Esophagus squamous epithelium (tissue), 5 donors: ENCODE measurements around the gene LMTK2. TPM values are rescaled to one million over a fixed set of nuclear protein-coding genes. Genes with fewer than 3 reads are reported as not detected.

Experiments
- DNase-seq: peaks from one replicate; lab custom pipeline; 2025; lab: John Stamatoyannopoulos, UW
- H3K27ac ChIP-seq, 4 donors: fragments of 200-600 bp; sonication (generic); one replicate each; pipeline ENCODE4 v1.5.1; 2016 to 2019; ENCODE audit warnings: mild to moderate bottlenecking in 1 of 4
- H3K27me3 ChIP-seq, 4 donors: fragments of 200-600 bp; sonication (generic); 1 replicate in 3 of 4; 2 replicates in 1 of 4; pipeline versions ENCODE4 v1.5.1 to v1.6.0; 2017 to 2021; ENCODE audit warnings: antibody characterized with exemption in 1 of 4
- H3K36me3 ChIP-seq, 3 donors: fragments of 200-600 bp; sonication (generic); one replicate each; pipeline ENCODE4 v1.5.1; 2016 to 2019
- H3K4me1 ChIP-seq, 3 donors: fragments of 200-600 bp; sonication (generic); one replicate each; pipeline ENCODE4 v1.5.1; 2017 to 2019
- H3K4me3 ChIP-seq, 4 donors: fragments of 200-600 bp; sonication (generic); 1 replicate in 3 of 4; 2 replicates in 1 of 4; pipeline ENCODE4 v1.5.1; 2016 to 2019; ENCODE audit warnings: mild to moderate bottlenecking in 2 of 4, moderate library complexity in 1 of 4
- H3K9me3 ChIP-seq, 3 donors: fragments of 200-600 bp; sonication (generic); one replicate each; pipeline ENCODE4 v1.5.1; 2016 to 2019
- POLR2A ChIP-seq, 4 donors: fragments of 450-650 bp; IDR thresholded peaks; one replicate each; pipeline ENCODE4 v1.6.1; 2017; ENCODE audit warnings: antibody characterized with exemption in 4 of 4, mild to moderate bottlenecking in 4 of 4, moderate library complexity in 3 of 4
- WGBS, 2 donors: methylation state at CpG; one replicate each; pipeline ENCODE4 v1.1.5; 2018; 5-methylcytosine and 5-hydroxymethylcytosine counted together
- intact Hi-C: fragments of 100-400 bp; cut with DNase I; formaldehyde crosslinking; loops from one replicate; pipeline ENCODE4 v1.15.0; 2022
- total RNA-seq, 4 donors: library from RNA; depleted of rRNA; stranded (reverse); fragments of >200 nt; gene quantifications; one replicate each; pipeline ENCODE4 v1.1.0, GENCODE V29; 2016
- TF ChIP-seq, protein P1 (sequence below), 6 experiments: fragments of 450-650 bp in 4 of 6; fragments of 200-600 bp in 2 of 6; sonication (generic) in 2 of 6; IDR thresholded peaks; one replicate each; pipeline ENCODE4 v1.5.1; 2016 to 2019; ENCODE audit warnings: antibody characterized with exemption in 6 of 6, mild to moderate bottlenecking in 4 of 6, moderate library complexity in 4 of 6
- donor health status: DM: yes; HTN: yes; CAD: no.

The LMTK2 gene
- total RNA-seq, 4 donors from 2014 or later = 16.0 to 29.3 (median 20.3) TPM

- DNase-seq = no peak
Observed at GRCh38 chr7:98211676-98212531, 105.2 kb downstream of the LMTK2 start.

GRCh38 chr7:98212532-98213041, 105.9 kb downstream of the LMTK2 start:
- Histone ChIP-seq H3K4me3 (no peak overlapping the region), H3K27ac (no peak overlapping the region), H3K4me1 (peaks cover 8 to 15% (median 11%) of the 10 kb centered on the region in 3 donors), H3K9me3 (no peaks in the 10 kb centered on the region), H3K36me3 (peaks cover 0 to 37% (median 0%) of the 10 kb centered on the region in 3 donors), H3K27me3 (peaks cover 0 to 18% (median 0%) of the 10 kb centered on the region in 4 donors)
- WGBS, 2 donors = 89 to 90% methylated on average over 20 to 25 of the region's 30 CpGs
- no peak for TF ChIP-seq POLR2A (IDR thresholded peaks at IDR 0.05)
- TF ChIP-seq, protein P1, sequence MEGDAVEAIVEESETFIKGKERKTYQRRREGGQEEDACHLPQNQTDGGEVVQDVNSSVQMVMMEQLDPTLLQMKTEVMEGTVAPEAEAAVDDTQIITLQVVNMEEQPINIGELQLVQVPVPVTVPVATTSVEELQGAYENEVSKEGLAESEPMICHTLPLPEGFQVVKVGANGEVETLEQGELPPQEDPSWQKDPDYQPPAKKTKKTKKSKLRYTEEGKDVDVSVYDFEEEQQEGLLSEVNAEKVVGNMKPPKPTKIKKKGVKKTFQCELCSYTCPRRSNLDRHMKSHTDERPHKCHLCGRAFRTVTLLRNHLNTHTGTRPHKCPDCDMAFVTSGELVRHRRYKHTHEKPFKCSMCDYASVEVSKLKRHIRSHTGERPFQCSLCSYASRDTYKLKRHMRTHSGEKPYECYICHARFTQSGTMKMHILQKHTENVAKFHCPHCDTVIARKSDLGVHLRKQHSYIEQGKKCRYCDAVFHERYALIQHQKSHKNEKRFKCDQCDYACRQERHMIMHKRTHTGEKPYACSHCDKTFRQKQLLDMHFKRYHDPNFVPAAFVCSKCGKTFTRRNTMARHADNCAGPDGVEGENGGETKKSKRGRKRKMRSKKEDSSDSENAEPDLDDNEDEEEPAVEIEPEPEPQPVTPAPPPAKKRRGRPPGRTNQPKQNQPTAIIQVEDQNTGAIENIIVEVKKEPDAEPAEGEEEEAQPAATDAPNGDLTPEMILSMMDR (IDR thresholded peaks at IDR 0.05) = no peak
- no peak for DNase-seq
- intact Hi-C loops = no loop called here

More at GRCh38 chr7:98211676-98212531, 105.2 kb downstream of the LMTK2 start:
- H3K9me3 ChIP-seq = no peaks in the 10 kb centered on the region
- peaks cover 8 to 15% (median 11%) of the 10 kb centered on the region in 3 donors for H3K4me1 ChIP-seq
- TF ChIP-seq, protein P1 (IDR thresholded peaks at IDR 0.05) = no peak
- no peak for TF ChIP-seq POLR2A (IDR thresholded peaks at IDR 0.05)
- H3K27ac ChIP-seq = peak overlapping the region in 1 of 4 donors; percentile 65
- H3K36me3 ChIP-seq = peaks cover 0 to 37% (median 0%) of the 10 kb centered on the region in 3 donors
- H3K4me3 ChIP-seq = peak overlapping the region; percentile 27 to 65 (median 38)
- WGBS, 2 donors = 56 to 93% methylated on average over 3 to 13 of the region's 49 CpGs
- peaks cover 0 to 18% (median 0%) of the 10 kb centered on the region in 4 donors for H3K27me3 ChIP-seq
- intact Hi-C loops = no loop called here

DNA sequence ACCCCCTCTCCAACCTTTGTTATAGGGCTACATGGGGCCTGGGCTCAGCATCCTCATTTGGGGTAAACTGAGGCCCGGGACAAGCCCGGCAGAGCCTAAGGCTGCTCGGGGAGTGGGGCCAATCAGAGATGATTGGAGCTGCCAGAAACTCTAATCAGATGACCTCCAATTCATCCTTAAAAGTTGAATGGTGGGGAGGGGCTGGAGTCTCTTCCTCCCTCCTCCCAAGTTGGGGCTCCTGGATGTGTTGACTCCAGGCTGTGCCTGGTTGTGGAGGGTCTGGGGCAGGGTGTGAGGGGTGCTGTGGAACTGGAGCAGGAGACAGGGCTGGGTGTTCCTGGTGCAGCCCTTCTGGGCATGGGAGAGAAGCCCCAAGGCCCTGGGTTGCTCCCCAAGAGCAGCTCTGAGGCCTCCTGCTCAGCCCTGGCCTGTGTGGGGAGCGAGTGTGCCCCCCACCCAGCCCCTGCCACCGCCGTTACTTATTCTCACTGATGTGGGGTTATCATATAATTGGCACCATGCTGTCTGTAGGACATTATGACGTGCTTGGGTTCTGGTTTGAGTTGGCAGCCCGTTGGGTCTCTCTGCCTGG, 106.7 kb downstream of the LMTK2 start:
- peaks cover 0 to 39% (median 0%) of the 10 kb centered on the region in 3 donors for H3K36me3 ChIP-seq
- no peak overlapping the region for H3K4me3 ChIP-seq
- intact Hi-C loops = no loop called here
- no peaks in the 10 kb centered on the region for H3K9me3 ChIP-seq
- no peak for DNase-seq
- TF ChIP-seq POLR2A (IDR thresholded peaks at IDR 0.05) = no peak
- TF ChIP-seq, protein P1 (IDR thresholded peaks at IDR 0.05) = no peak
- H3K27ac ChIP-seq = no peak overlapping the region
- peaks cover 0 to 18% (median 0%) of the 10 kb centered on the region in 4 donors for H3K27me3 ChIP-seq
- 81 to 88% methylated on average over 3 of the region's 8 CpGs for WGBS, 2 donors
- peaks cover 8 to 15% (median 11%) of the 10 kb centered on the region in 3 donors for H3K4me1 ChIP-seq

DNA sequence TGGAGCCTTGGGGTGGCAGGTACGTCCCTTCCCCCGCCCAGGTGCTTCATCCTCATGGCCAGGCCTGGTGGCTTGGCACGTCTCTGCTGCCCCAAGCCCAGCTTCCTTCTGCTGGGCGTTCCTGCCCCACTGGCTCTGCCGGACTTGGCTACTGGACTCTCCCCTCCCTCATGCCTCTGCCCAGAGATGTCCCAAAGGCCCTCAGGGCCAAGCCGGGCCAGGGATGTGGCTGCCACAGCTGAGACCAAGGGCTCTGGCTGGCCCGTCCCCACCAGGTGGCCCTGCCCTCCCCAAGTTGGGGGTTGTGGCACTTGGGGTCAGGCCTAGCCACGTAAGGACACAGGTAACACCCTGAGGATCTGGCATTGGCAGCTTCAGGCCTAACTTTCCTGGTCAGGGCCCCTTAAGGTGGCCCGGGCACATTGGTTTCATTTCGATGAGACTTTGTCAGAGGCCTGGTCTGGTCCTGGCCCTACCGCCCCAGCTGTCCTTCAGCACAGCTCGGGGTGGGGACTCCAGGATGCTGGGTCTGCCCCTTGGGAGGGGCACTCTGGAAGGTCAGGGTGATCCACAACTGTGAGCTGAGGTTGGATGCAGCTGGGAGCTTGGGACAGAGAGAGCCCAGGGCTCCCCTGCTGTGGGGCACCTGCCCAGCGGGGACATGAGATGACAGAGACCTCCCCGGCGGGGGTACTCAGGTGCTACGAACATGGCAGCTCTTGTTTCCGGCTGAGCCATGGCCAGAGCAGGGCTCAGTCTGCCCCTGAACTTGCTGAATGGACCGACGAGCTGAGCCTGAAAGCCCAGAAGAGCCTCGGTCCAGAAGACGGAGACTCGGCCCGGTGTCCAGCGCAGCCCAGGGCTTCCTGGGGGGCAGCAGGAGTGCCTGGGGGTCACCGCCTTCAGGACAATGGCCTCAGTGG, 107.5 kb downstream of the LMTK2 start:
- Histone ChIP-seq H3K36me3 (peaks cover 0 to 35% (median 0%) of the 10 kb centered on the region in 3 donors), H3K4me3 (no peak overlapping the region), H3K27ac (no peak overlapping the region), H3K4me1 (peaks cover 8 to 15% (median 11%) of the 10 kb centered on the region in 3 donors), H3K27me3 (peaks cover 0 to 18% (median 0%) of the 10 kb centered on the region in 4 donors), H3K9me3 (no peaks in the 10 kb centered on the region)
- no peak for DNase-seq
- intact Hi-C loops = no loop called here
- TF ChIP-seq, protein P1 (IDR thresholded peaks at IDR 0.05) = no peak
- TF ChIP-seq POLR2A (IDR thresholded peaks at IDR 0.05) = no peak
- WGBS, 2 donors = 61 to 100% methylated on average over 2 to 3 of the region's 25 CpGs
